Fibroblast of lung (primary cell): ENCODE data around the gene SULT1C3.

Experiments
- EZH2 ChIP-seq: IDR thresholded peaks from 2 replicates; pipeline ENCODE4 v1.5.1; 2012; ENCODE audit warnings: low read length, control low read depth, mild to moderate bottlenecking; ENCODE audit errors: missing control alignments
- TF ChIP-seq, protein P1 (sequence below), 2 donors: IDR thresholded peaks in 1 of 2; conservative IDR thresholded peaks in 1 of 2; 1 replicate in 1 of 2; 2 replicates in 1 of 2; pipeline ENCODE4 v1.5.1; 2011 to 2012; ENCODE audit warnings: low read length in 2 of 2, control low read depth in 1 of 2, inconsistent platforms in 1 of 2, low read depth in 1 of 2, mild to moderate bottlenecking in 1 of 2

DNA sequence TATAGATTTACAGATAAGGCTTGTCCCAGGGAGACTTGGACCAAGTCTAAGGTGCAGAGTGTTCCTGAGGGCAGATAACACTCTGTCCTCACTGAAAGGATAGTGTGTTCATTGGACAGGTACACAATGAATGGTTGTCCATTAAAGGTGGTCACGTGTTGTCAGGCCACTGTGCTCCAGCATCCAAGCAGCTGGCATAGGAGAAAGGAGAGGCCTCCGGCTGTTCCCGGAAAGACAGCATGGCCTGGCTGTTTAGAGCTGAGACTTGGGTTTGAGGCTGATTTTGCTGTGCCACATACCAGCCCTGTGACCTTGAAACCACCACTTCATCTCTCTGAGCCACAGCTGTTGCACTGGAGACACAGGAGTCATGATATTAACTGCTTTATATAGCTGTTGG lies 19.6 kb upstream of the SULT1C3 start:
- TF ChIP-seq, protein P1, sequence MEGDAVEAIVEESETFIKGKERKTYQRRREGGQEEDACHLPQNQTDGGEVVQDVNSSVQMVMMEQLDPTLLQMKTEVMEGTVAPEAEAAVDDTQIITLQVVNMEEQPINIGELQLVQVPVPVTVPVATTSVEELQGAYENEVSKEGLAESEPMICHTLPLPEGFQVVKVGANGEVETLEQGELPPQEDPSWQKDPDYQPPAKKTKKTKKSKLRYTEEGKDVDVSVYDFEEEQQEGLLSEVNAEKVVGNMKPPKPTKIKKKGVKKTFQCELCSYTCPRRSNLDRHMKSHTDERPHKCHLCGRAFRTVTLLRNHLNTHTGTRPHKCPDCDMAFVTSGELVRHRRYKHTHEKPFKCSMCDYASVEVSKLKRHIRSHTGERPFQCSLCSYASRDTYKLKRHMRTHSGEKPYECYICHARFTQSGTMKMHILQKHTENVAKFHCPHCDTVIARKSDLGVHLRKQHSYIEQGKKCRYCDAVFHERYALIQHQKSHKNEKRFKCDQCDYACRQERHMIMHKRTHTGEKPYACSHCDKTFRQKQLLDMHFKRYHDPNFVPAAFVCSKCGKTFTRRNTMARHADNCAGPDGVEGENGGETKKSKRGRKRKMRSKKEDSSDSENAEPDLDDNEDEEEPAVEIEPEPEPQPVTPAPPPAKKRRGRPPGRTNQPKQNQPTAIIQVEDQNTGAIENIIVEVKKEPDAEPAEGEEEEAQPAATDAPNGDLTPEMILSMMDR (conservative IDR thresholded peaks at IDR 0.05 in 1 of 2, IDR thresholded peaks at IDR 0.05 in 1 of 2; ENCODE audit: low read depth in 1 of 2, low read length in 2 of 2), result no peak
- no peak for TF ChIP-seq EZH2
